GM12878 (cell line): ENCODE results near the gene ITPR2. TPM values are rescaled to one million over a fixed set of nuclear protein-coding genes. Genes with fewer than 3 reads are reported as not detected.

Source experiments
- ATAC-seq: fragments of 200-7000 bp; cut with Tn5 transposase; 3 replicates; pipeline ENCODE4 v1.9.1; 2020; ENCODE audit warnings: mild to moderate bottlenecking, moderate library complexity
- BruUV-seq: library from RNA; stranded (reverse); fragments of 400-500 nt; replicated peaks from 2 replicates; lab custom pipeline; 2021; lab: Mats Ljungman, UMichigan
- CTCF ChIA-PET: fragments of 300-600 bp; sonication (Branson Sonifier 250); formaldehyde crosslinking; extraction: SDS; loops from one replicate; lab custom pipeline; 2021; ENCODE audit warnings: inconsistent platforms; lab: Yijun Ruan, JAX
- POLR2A ChIA-PET: fragments of 350-600 bp; formaldehyde crosslinking; extraction: SDS; loops from one replicate; lab custom pipeline; 2021; ENCODE audit warnings: inconsistent platforms; lab: Charles Lee
- RAD21 ChIA-PET: fragments of 300-600 bp; sonication (Branson Sonifier 250); formaldehyde crosslinking; loops from one replicate; lab custom pipeline; 2023; ENCODE audit warnings: antibody characterized with exemption; ENCODE audit not compliant: unreplicated experiment; lab: Charles Lee
- SMC1A ChIA-PET: fragments of 300-600 bp; sonication (Branson Sonifier 250); formaldehyde crosslinking; loops from one replicate; lab custom pipeline; 2023; ENCODE audit not compliant: unreplicated experiment, uncharacterized antibody; lab: Charles Lee
- DNase-seq: peaks from one replicate; pipeline ENCODE4 v3.0.0-alpha.2; 2011; ENCODE audit warnings: low read depth, low spot score
- FAIRE-seq: peaks from 3 replicates; lab custom pipeline; 2011; peaks lifted over from hg19 to GRCh38; lab: Jason Lieb, UNC
- H2AFZ ChIP-seq: 2 replicates; pipeline ENCODE4 v1.6.0; 2011; ENCODE audit warnings: low read depth, low read length, control low read depth; ENCODE audit not compliant: control insufficient read depth
- H3K27ac ChIP-seq: 2 replicates; pipeline ENCODE4 v1.5.1; 2011; ENCODE audit warnings: control low read depth; ENCODE audit not compliant: control insufficient read depth, insufficient read depth
- H3K27me3 ChIP-seq, 2 experiments: replicated peaks in 1 of 2; 2 replicates each; pipeline versions ENCODE4 v1.6.0 to v1.6.1; 2011; ENCODE audit warnings: low read length in 1 of 2; ENCODE audit not compliant: control insufficient read depth in 2 of 2, insufficient read depth in 2 of 2
- H3K36me3 ChIP-seq, 2 experiments: 2 replicates each; pipeline ENCODE4 v1.5.1; 2011; ENCODE audit warnings: low read length in 1 of 2; ENCODE audit not compliant: control insufficient read depth in 2 of 2, insufficient read depth in 2 of 2
- H3K4me1 ChIP-seq: 2 replicates; pipeline ENCODE4 v1.6.1; 2011; ENCODE audit warnings: mild to moderate bottlenecking, low read length, moderate library complexity, mixed read lengths; ENCODE audit not compliant: control insufficient read depth, insufficient read depth
- H3K4me2 ChIP-seq: 2 replicates; pipeline ENCODE4 v1.6.0; 2011; ENCODE audit warnings: control low read depth; ENCODE audit not compliant: control insufficient read depth, insufficient read depth
- H3K4me3 ChIP-seq: fragments of 200-600 bp; sonication (generic); 2 replicates; pipeline ENCODE4 v1.5.1; 2016
- H3K79me2 ChIP-seq: 2 replicates; pipeline ENCODE4 v1.6.0; 2011; ENCODE audit warnings: low read length; ENCODE audit not compliant: control insufficient read depth, insufficient read depth
- H3K9ac ChIP-seq: 2 replicates; pipeline ENCODE4 v1.8.0; 2011; ENCODE audit warnings: low read length, control low read depth, mixed read lengths; ENCODE audit not compliant: control insufficient read depth, insufficient read depth
- H3K9me3 ChIP-seq: replicated peaks from 3 replicates; pipeline ENCODE4 v1.5.1; 2011; ENCODE audit warnings: mild to moderate bottlenecking, low read length; ENCODE audit not compliant: control insufficient read depth, insufficient read depth
- H4K20me1 ChIP-seq: 2 replicates; pipeline ENCODE4 v1.6.0; 2011; ENCODE audit not compliant: control insufficient read depth, insufficient read depth
- CBX5 ChIP-seq: sonication (generic); IDR thresholded peaks from 2 replicates; pipeline ENCODE4 v1.6.1; 2016; ENCODE audit warnings: low read depth, moderate library complexity, mild to moderate bottlenecking, inconsistent platforms
- DPF2 ChIP-seq: fragments of 450-650 bp; IDR thresholded peaks from 2 replicates; pipeline ENCODE4 v1.6.1; 2017; ENCODE audit warnings: mild to moderate bottlenecking
- EP300 ChIP-seq, 2 experiments: fragments of 150-350 bp in 1 of 2; IDR thresholded peaks; 2 replicates each; pipeline ENCODE4 v1.6.1; 2011 to 2012; ENCODE audit warnings: low read depth in 2 of 2, low read length in 2 of 2, borderline replicate concordance in 1 of 2, improper control_type of control experiment in 1 of 2, inconsistent platforms in 1 of 2; ENCODE audit not compliant: control insufficient read depth in 1 of 2
- ETV6 ChIP-seq, 2 experiments: fragments of 450-650 bp in 1 of 2; IDR thresholded peaks in 1 of 2; conservative IDR thresholded peaks in 1 of 2; 2 replicates each; pipeline ENCODE4 v1.6.1; 2014; ENCODE audit warnings: antibody characterized with exemption in 1 of 2, borderline replicate concordance in 1 of 2, low read depth in 1 of 2, mild to moderate bottlenecking in 1 of 2, moderate library complexity in 1 of 2
- FOXK2 ChIP-seq: fragments of 450-650 bp; IDR thresholded peaks from 2 replicates; pipeline ENCODE4 v1.6.1; 2017; ENCODE audit warnings: mild to moderate bottlenecking, moderate library complexity
- KAT2A ChIP-seq: conservative IDR thresholded peaks from 2 replicates; pipeline ENCODE4 v1.6.1; 2011; ENCODE audit warnings: low read depth, low read length; ENCODE audit not compliant: control insufficient read depth
- KDM1A ChIP-seq: fragments of 200-600 bp; sonication (generic); IDR thresholded peaks from 2 replicates; pipeline ENCODE4 v1.6.1; 2016; ENCODE audit warnings: borderline replicate concordance
- POLR2AphosphoS5 ChIP-seq: IDR thresholded peaks from 2 replicates; pipeline ENCODE4 v1.6.1; 2011; ENCODE audit warnings: mild to moderate bottlenecking, low read length, inconsistent platforms
- POU2F2 ChIP-seq: IDR thresholded peaks from 3 replicates; pipeline ENCODE4 v1.6.1; 2011; ENCODE audit warnings: low read depth, mild to moderate bottlenecking, low read length, borderline replicate concordance
- SRF ChIP-seq, 2 experiments: IDR thresholded peaks; 2 replicates each; pipeline ENCODE4 v1.6.1; 2011; ENCODE audit warnings: low read depth in 2 of 2, low read length in 2 of 2, mild to moderate bottlenecking in 1 of 2, moderate library complexity in 1 of 2
- TARDBP ChIP-seq: IDR thresholded peaks from 2 replicates; pipeline ENCODE4 v1.6.1; 2016; ENCODE audit warnings: borderline replicate concordance
- WGBS: methylation state at CpG from one replicate; pipeline ENCODE4 v1.1.6; 2016; ENCODE audit warnings: low lambda C conversion rate; ENCODE audit not compliant: insufficient replicate concordance, insufficient coverage; ENCODE audit errors: missing lambda C conversion rate; 5-methylcytosine and 5-hydroxymethylcytosine counted together
- in situ Hi-C: fragments of 300-500 bp; cut with MboI; formaldehyde crosslinking; loops from 9 replicates; pipeline ENCODE4 v1.14.3; 2018; ENCODE audit warnings: mixed read lengths
- intact Hi-C: fragments of 100-400 bp; cut with micrococcal nuclease; formaldehyde crosslinking; loops from one replicate; pipeline ENCODE4 v1.14.2; 2022; ENCODE audit not compliant: unreplicated experiment
- polyA plus RNA-seq, 11 experiments: library from polyadenylated mRNA; depleted of rRNA in 4 of 11; unstranded in 6 of 11; stranded (reverse) in 5 of 11; fragments of >200 nt; fragmentation: Nextera tagmentation in 4 of 11; fragmentation: Illumina TruSeq in 1 of 11; extraction: Ambion mirVana in 4 of 11; extraction: Trizol in 1 of 11; gene quantifications; 1 replicate in 1 of 11; 2 replicates in 10 of 11; pipeline versions ENCODE4 v1.2.1 to v1.2.3, GENCODE V29; 2011 to 2016; ENCODE audit warnings: inconsistent platforms in 2 of 11, missing spikeins in 2 of 11, low read depth in 1 of 11
- total RNA-seq, 4 experiments: library from RNA; depleted of rRNA in 3 of 4; stranded (reverse); fragments of >200 nt in 3 of 4; fragmentation: Illumina TruSeq in 1 of 4; extraction: Trizol in 1 of 4; gene quantifications; 2 replicates each; pipeline versions ENCODE4 v1.2.1 to v1.2.3, GENCODE V29; 2013 to 2021
- TF ChIP-seq, protein P1 (sequence below): fragments of 450-650 bp; IDR thresholded peaks from 2 replicates; pipeline ENCODE4 v1.6.1; 2016; ENCODE audit warnings: mild to moderate bottlenecking, moderate library complexity, borderline replicate concordance
- TF ChIP-seq, protein P2 (sequence below): fragments of 450-650 bp; IDR thresholded peaks from 2 replicates; pipeline ENCODE4 v1.6.1; 2018; ENCODE audit warnings: borderline replicate concordance, mild to moderate bottlenecking; ENCODE audit not compliant: partially characterized antibody

The ITPR2 gene
- total and polyA plus RNA-seq, 10 of the 15 experiments (the other 5 are each of a cell fraction or from before 2014, with no cell fraction given): 7.5 to 76.2 (median 47.1) TPM

DNA sequence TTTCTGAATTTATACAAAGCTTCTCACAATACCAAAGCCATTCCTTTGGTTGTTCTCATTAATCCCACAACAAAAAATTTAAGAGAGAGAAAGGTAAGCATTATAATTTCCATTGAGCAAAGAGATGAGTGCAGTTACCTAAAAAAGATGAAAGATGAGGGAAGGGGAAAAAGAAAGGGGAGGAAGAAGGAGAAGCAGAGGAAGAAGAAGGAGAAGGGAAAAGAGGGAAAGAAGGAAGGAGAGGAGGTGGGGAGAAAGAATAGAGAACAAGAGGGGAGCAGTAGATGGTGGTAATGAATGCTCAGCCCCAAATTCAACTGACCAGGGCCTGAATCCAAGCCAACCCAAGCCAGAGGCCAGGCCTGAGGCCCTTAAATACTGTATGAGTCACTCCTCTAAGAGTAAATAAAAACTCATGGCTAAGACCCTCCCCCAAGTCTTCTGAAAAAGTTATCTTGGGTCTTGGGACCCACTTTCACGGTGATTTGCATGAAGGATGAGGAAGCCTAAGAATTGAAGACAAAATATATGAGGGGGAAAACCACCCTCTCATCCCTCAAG, 144.6 kb downstream of the ITPR2 start (continued):
- TF ChIP-seq, protein P1, sequence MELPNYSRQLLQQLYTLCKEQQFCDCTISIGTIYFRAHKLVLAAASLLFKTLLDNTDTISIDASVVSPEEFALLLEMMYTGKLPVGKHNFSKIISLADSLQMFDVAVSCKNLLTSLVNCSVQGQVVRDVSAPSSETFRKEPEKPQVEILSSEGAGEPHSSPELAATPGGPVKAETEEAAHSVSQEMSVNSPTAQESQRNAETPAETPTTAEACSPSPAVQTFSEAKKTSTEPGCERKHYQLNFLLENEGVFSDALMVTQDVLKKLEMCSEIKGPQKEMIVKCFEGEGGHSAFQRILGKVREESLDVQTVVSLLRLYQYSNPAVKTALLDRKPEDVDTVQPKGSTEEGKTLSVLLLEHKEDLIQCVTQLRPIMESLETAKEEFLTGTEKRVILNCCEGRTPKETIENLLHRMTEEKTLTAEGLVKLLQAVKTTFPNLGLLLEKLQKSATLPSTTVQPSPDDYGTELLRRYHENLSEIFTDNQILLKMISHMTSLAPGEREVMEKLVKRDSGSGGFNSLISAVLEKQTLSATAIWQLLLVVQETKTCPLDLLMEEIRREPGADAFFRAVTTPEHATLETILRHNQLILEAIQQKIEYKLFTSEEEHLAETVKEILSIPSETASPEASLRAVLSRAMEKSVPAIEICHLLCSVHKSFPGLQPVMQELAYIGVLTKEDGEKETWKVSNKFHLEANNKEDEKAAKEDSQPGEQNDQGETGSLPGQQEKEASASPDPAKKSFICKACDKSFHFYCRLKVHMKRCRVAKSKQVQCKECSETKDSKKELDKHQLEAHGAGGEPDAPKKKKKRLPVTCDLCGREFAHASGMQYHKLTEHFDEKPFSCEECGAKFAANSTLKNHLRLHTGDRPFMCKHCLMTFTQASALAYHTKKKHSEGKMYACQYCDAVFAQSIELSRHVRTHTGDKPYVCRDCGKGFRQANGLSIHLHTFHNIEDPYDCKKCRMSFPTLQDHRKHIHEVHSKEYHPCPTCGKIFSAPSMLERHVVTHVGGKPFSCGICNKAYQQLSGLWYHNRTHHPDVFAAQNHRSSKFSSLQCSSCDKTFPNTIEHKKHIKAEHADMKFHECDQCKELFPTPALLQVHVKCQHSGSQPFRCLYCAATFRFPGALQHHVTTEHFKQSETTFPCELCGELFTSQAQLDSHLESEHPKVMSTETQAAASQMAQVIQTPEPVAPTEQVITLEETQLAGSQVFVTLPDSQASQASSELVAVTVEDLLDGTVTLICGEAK: no peak
- TF ChIP-seq POU2F2: no peak
- TF ChIP-seq POLR2AphosphoS5: no peak

DNA sequence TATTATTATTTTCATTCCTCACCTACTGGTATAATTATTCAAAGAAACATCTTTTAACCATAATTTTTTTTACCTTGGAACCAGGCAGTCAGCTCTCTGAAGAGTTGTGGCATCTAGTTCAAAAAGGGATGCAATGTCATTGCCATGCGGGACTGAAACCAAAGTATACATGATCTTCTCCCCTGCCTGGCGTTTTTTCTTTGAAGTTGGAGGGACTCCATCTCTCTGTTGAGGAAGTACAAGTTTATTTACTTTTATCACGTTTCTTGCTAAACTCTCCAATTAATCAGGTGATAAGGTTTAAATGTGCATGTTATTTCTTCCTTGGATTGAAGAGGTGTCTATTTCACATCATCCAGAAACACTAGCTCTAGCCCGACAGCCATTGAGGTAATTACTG, 146.6 kb downstream of the ITPR2 start:
- Histone ChIP-seq H3K4me1 (no peaks in the 10 kb centered on the region), H3K27ac (no peak overlapping the region), H3K36me3 (peaks cover 4 to 19% of the 10 kb centered on the region in 2 experiments), H3K4me3 (no peak overlapping the region), H3K27me3 (no peaks in the 10 kb centered on the region), H2AFZ (no peak overlapping the region), H3K9ac (no peak overlapping the region), H3K4me2 (no peak overlapping the region), H4K20me1 (no peaks in the 10 kb centered on the region), H3K79me2 (no peaks in the 10 kb centered on the region), H3K9me3 (no peaks in the 10 kb centered on the region; the same call in 2 of the 3 replicates)
- no TSS peak for BruUV-seq
- CTCF ChIA-PET: interaction anchor here (2.9 kb wide), 1 partner anchor 15 kb away, joined by 12 read pairs; no protein-coding TSS in a partner anchor
- in situ Hi-C loops (no loop called here), intact Hi-C loops (no loop called here)
- POLR2A ChIA-PET: no interaction called here
- WGBS: 87% methylated on average over 4 of the region's 4 CpGs
- RAD21 ChIA-PET: no interaction called here
- SMC1A ChIA-PET: no interaction called here
- FAIRE-seq: no peak
- no peak for DNase-seq
- no peak for ATAC-seq
- TF ChIP-seq KDM1A: no peak
- TF ChIP-seq KAT2A: no peak
- TF ChIP-seq TARDBP: no peak
- TF ChIP-seq FOXK2: no peak
- TF ChIP-seq, protein P2, sequence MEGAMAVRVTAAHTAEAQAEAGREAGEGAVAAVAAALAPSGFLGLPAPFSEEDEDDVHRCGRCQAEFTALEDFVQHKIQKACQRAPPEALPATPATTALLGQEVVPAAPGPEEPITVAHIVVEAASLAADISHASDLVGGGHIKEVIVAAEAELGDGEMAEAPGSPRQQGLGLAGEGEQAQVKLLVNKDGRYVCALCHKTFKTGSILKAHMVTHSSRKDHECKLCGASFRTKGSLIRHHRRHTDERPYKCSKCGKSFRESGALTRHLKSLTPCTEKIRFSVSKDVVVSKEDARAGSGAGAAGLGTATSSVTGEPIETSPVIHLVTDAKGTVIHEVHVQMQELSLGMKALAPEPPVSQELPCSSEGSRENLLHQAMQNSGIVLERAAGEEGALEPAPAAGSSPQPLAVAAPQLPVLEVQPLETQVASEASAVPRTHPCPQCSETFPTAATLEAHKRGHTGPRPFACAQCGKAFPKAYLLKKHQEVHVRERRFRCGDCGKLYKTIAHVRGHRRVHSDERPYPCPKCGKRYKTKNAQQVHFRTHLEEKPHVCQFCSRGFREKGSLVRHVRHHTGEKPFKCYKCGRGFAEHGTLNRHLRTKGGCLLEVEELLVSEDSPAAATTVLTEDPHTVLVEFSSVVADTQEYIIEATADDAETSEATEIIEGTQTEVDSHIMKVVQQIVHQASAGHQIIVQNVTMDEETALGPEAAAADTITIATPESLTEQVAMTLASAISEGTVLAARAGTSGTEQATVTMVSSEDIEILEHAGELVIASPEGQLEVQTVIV: no peak
- no peak for TF ChIP-seq CBX5
- TF ChIP-seq EP300 (IDR thresholded peaks at IDR 0.05; ENCODE audit: borderline replicate concordance in 1 of 2, control insufficient read depth in 1 of 2, low read depth in 2 of 2, low read length in 2 of 2): no peak
- no peak for TF ChIP-seq SRF (IDR thresholded peaks at IDR 0.05; ENCODE audit: low read depth in 2 of 2, low read length in 2 of 2)
- no peak for TF ChIP-seq ETV6 (conservative IDR thresholded peaks at IDR 0.05 in 1 of 2, IDR thresholded peaks at IDR 0.05 in 1 of 2; ENCODE audit: borderline replicate concordance in 1 of 2, low read depth in 1 of 2)
- TF ChIP-seq DPF2: no peak
